ENCODE data around the gene C2CD4D. TPM values are rescaled to one million over a fixed set of nuclear protein-coding genes. Genes with fewer than 3 reads are reported as not detected.
"Not testable (repeated sequence)": the region's sequence is repeated elsewhere in the genome, so short reads cannot be mapped to it uniquely, and the experiment has no call there.

The C2CD4D gene
- total and polyA plus RNA-seq, 7 donors = 0.20 to 0.69 (median 0.60) TPM; not detected in 4

DNA sequence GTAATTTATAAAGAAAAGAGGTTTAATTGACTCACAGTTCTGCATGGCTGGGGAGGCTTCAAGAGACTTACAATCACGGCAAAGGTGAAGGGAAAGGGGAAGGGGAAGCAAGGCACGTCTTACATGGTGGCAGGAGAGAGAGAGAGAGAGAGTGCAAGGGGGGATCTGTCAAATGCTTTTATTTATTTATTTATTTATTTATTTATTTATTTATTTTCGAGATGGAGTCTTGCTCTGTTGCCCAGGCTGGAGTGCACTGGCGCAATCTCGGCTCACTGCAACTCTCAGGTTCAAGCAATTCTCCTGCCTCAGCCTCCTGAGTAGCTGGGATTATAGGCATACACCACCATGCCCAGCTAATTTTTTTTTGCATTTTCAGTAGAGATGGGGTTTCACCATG is 43.3 kb upstream of the C2CD4D start:
- DNase-seq; H3K9me3 ChIP-seq; H3K4me1 ChIP-seq; H3K27ac ChIP-seq; H3K27me3 ChIP-seq; H3K4me3 ChIP-seq; intact Hi-C loops (cut with DNase I): not testable (repeated sequence)
- 94 to 95% methylated on average over 5 of the region's 5 CpGs for WGBS, 2 donors
- peaks cover 0 to 24% (median 4%) of the 10 kb centered on the region in 4 donors for H3K36me3 ChIP-seq

DNA sequence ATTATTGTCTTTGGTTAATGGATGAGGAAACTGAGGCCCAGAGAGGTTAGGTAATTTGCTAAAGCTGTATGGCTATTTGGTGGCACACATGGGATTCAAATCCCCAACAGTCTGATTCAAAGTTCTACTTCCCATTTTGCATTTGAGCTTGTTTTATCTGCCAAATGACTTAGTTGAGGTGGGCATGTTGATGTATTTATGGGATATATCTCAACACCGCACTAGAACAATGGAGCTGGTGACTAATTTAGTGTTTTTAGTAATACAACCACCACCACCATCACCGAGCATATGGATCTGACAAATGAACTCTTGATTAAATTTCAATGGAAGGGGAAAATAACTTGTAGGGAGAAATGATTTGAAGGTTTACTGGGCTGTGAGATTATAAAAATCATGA is 42.8 kb upstream of the C2CD4D start:
- H3K9me3 ChIP-seq = no peaks in the 10 kb centered on the region
- WGBS, 2 donors = 95 to 98% methylated on average over 2 of the region's 2 CpGs
- DNase-seq = no peak
- intact Hi-C loops (cut with DNase I) = no loop called here
- H3K4me1 ChIP-seq = no peaks in the 10 kb centered on the region
- H3K36me3 ChIP-seq = peaks cover 0 to 19% (median 3%) of the 10 kb centered on the region in 4 donors
- no peak overlapping the region for H3K27ac ChIP-seq
- no peaks in the 10 kb centered on the region for H3K27me3 ChIP-seq
- no peak for TF ChIP-seq CTCF (IDR thresholded peaks at IDR 0.05)
- TF ChIP-seq POLR2A (IDR thresholded peaks at IDR 0.05) = no peak
- TF ChIP-seq EP300 (IDR thresholded peaks at IDR 0.05) = no peak
- TF ChIP-seq POLR2AphosphoS5 (IDR thresholded peaks at IDR 0.05) = no peak
- H3K4me3 ChIP-seq = no peak overlapping the region

GRCh38 chr1:151881479-151881878 is 41.9 kb upstream of the C2CD4D start:
- H3K4me1 ChIP-seq = no peaks in the 10 kb centered on the region
- intact Hi-C loops (cut with DNase I) = no loop called here
- H3K9me3 ChIP-seq = no peaks in the 10 kb centered on the region
- no peak overlapping the region for H3K27ac ChIP-seq
- H3K4me3 ChIP-seq = no peak overlapping the region
- WGBS, 2 donors = 42 to 48% methylated on average over 2 of the region's 2 CpGs
- no peaks in the 10 kb centered on the region for H3K27me3 ChIP-seq
- H3K36me3 ChIP-seq = peaks cover 0 to 20% (median 4%) of the 10 kb centered on the region in 4 donors
- TF ChIP-seq CTCF (IDR thresholded peaks at IDR 0.05) (no peak), POLR2AphosphoS5 (IDR thresholded peaks at IDR 0.05) (no peak), POLR2A (IDR thresholded peaks at IDR 0.05) (no peak), EP300 (IDR thresholded peaks at IDR 0.05) (no peak)
- DNase-seq = no peak

DNA sequence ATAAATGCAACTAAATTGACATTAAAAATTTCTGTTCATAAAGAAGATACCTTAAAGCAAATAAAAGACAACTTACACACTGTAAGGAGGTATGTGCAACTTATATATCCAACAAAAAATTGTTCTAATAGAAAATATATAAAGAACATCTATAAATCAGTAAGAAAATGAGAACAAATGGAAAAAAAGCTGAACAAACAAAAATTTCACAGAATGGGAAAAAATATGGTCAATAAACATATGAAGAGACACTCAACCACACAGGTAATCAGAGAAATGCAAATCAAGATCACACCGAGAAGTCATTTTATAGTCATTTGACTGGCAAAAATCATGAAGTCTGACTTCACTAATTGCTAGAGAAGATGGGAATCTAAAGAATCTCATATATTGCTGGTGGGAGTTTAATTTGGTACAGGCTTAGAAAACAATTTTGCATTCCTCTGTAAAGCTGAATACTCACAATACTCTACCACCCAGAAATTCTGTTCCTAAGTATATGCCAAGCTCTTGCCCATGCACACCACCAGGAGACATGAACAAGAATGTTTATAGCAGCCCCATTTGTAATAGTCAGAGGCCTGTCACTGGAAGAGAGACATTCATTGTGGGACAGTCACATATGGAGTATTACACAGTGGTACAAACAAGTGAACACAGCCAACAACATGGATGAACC is 35.9 kb upstream of the C2CD4D start:
- H3K4me1 ChIP-seq = no peaks in the 10 kb centered on the region
- TF ChIP-seq EP300 (IDR thresholded peaks at IDR 0.05) = no peak
- 92 to 97% methylated on average over 1 of the region's 1 CpG for WGBS, 2 donors
- H3K27me3 ChIP-seq = no peaks in the 10 kb centered on the region
- intact Hi-C loops (cut with DNase I) = no loop called here
- no peak for DNase-seq
- no peak overlapping the region for H3K27ac ChIP-seq
- H3K36me3 ChIP-seq = peaks cover 0 to 31% (median 5%) of the 10 kb centered on the region in 4 donors
- no peak overlapping the region for H3K4me3 ChIP-seq
- no peaks in the 10 kb centered on the region for H3K9me3 ChIP-seq

- peaks cover 0 to 25% (median 5%) of the 10 kb centered on the region in 4 donors for H3K36me3 ChIP-seq
- 67 to 89% methylated on average over 9 of the region's 9 CpGs for WGBS, 2 donors
- DNase-seq; intact Hi-C loops (cut with DNase I); H3K27ac ChIP-seq; H3K27me3 ChIP-seq; H3K4me3 ChIP-seq; H3K9me3 ChIP-seq; H3K4me1 ChIP-seq: not testable (repeated sequence)
Observed at GRCh38 chr1:151872776-151873175, 33.2 kb upstream of the C2CD4D start.

DNA sequence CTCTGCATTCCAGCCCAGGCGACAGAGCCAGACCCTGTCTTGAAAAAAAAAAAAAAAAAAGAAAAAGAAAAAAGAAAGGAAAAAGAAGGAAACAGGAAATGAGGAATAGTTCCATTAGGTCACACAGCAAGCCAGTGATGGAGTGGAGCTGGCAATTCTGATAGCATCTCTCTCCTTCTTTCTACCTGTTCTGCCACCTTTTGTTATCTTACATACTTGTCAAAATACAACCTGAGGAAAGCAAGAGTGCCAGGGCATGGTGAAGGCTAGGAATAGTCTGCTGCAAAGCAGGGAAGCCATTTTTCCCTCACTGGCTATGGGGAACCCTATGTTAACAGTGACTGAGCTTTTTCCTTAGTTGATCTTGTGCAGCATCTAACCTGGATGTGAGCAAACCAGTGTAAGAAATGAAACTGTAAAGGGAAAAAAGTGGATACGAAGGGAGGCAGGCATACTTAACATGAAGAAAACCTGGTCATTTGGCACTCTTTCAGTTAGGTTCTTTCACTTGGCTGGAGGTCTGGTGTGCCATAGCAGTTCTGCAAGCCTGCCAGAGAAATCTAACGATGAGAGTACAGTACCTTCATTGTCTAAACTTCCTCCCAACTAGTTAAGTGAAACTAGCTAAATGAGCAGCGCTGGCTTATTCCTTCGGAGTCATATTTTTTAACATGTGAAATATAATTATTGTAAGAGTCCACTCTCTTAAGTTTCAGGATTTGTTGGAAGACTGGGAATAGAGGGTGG is 31.8 kb upstream of the C2CD4D start:
- no peak for DNase-seq
- no peaks in the 10 kb centered on the region for H3K9me3 ChIP-seq
- 27 to 59% methylated on average over 5 of the region's 5 CpGs for WGBS, 2 donors
- H3K4me3 ChIP-seq = no peak overlapping the region
- H3K4me1 ChIP-seq = no peaks in the 10 kb centered on the region
- H3K36me3 ChIP-seq = peaks cover 0 to 23% (median 3%) of the 10 kb centered on the region in 4 donors
- no peak overlapping the region for H3K27ac ChIP-seq
- intact Hi-C loops (cut with DNase I) = no loop called here
- no peak for TF ChIP-seq EP300 (IDR thresholded peaks at IDR 0.05)
- no peak for TF ChIP-seq POLR2AphosphoS5 (IDR thresholded peaks at IDR 0.05)
- no peak for TF ChIP-seq POLR2A (IDR thresholded peaks at IDR 0.05)
- no peak for TF ChIP-seq CTCF (IDR thresholded peaks at IDR 0.05)
- H3K27me3 ChIP-seq = no peaks in the 10 kb centered on the region

Data from sigmoid colon (tissue), 7 donors.